ENCODE measurements around the gene MYCN. TPM values are rescaled to one million over a fixed set of nuclear protein-coding genes. Genes with fewer than 3 reads are reported as not detected.

MYCN gene
- total RNA-seq, 4 donors from 2014 or later: not detected

DNA sequence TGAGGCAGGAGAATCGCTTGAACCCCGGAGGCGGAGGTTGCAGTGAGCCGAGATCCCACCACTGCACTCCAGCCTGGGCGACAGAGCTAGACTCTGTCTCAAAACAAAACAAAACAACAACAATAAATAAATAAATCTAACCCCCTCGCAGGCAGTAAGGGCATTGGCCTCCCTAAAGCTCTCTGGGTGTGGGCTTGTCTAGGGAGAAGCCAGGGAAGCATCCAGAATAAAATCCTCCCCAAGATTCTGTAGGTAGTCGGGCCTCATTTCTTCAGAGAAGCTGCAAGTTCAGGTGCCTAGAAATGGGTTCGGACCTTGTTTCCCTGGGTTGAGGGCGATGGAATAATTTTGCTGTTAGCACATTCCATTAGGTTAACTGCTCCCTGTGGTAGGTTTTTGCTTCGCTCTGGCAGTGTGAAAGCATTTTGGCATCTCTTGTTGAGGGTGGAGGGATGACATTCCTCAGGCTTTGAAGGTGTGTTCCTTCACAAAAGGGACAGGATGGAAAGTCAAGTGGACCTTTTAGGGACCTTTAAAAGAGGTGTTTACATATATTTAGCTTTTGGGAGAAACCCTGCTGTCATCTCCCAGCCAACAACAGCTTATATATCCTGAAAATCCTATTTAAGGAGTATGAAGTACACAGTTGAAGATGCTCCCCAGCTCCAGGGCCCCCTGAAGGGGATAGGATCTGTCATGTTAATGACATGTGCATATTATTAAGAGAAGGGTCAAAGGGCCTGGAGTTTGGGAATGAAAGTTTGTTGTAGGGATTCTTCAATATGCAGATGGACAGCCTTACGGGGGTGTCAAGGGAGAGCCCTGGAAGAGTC, 17.7 kb downstream of the MYCN start:
- TF ChIP-seq, protein P1, sequence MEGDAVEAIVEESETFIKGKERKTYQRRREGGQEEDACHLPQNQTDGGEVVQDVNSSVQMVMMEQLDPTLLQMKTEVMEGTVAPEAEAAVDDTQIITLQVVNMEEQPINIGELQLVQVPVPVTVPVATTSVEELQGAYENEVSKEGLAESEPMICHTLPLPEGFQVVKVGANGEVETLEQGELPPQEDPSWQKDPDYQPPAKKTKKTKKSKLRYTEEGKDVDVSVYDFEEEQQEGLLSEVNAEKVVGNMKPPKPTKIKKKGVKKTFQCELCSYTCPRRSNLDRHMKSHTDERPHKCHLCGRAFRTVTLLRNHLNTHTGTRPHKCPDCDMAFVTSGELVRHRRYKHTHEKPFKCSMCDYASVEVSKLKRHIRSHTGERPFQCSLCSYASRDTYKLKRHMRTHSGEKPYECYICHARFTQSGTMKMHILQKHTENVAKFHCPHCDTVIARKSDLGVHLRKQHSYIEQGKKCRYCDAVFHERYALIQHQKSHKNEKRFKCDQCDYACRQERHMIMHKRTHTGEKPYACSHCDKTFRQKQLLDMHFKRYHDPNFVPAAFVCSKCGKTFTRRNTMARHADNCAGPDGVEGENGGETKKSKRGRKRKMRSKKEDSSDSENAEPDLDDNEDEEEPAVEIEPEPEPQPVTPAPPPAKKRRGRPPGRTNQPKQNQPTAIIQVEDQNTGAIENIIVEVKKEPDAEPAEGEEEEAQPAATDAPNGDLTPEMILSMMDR (IDR thresholded peaks at IDR 0.05; ENCODE audit: low read depth): no peak

DNA sequence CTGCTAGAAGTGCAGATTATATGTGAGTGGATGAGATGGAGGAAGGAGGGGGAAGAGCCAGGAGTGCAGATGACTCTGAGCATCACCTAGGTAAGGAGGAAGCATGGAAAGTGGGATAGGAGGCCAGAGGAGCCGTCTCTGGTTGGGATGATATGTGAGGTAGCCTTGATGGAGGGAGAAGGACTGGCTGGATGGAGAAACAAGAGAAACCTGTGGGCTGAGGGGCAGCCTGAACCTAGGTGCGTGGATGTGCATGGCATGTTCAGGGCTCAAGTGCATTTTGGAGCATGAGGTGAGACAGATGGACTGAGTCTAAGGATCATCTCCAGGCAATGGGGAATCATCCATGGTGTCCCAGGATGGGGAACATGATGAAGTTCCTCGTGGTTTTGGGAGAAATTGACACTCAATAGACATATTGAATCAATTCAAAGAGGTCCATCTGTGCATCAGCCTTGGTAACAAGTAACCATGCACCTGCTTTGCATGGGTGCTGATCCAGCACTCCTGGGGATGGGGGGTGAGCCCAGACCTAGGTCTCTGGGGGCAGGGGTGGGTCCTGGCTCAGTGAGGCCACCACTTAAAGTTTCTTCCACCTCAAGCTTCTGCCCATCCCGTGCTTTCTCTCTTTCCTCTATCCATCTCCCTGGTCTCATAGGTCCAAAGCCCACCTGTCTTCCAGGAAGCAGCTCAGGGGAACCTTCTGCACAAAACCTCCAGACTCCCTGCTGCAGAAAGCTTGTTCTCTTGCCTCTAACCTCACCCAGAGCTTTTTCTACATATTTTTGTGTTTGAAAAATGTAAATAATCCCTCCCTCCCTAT, 19.2 kb downstream of the MYCN start:
- TF ChIP-seq, protein P1 (IDR thresholded peaks at IDR 0.05; ENCODE audit: low read depth): no peak

DNA sequence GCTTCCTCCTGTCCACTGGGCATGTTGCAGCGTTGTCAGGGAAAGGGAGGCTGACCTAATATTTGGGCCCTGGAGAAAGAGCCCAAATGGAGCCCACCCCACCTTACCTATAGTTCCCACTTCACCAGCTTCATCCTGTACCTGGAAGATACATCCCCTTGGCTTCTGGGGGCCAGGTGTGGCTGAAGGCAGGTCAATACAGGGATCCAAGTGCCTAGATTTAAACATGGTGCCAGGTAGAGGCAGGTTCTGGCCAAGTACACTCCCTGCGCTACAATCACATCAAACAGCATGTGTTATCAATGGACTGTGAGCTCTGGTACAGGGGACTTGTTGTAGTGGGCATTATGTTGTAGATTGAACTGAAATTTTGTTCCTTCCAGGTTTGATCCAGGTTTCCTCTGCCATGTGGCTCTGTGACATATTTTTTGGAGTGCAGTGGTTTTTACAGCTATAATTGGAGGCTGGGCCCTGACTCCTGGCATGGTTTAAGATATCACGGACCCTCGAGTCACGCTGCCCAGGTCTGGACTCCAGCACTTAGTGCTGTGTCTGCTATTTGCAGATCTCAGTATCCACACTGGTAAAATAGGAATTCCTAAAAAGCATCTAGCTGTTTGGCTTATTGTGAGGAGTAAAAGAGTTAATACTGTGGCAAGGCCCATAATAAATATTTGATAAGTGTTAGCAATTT, 23.8 kb downstream of the MYCN start:
- TF ChIP-seq, protein P1 (IDR thresholded peaks at IDR 0.05; ENCODE audit: low read depth): no peak

DNA sequence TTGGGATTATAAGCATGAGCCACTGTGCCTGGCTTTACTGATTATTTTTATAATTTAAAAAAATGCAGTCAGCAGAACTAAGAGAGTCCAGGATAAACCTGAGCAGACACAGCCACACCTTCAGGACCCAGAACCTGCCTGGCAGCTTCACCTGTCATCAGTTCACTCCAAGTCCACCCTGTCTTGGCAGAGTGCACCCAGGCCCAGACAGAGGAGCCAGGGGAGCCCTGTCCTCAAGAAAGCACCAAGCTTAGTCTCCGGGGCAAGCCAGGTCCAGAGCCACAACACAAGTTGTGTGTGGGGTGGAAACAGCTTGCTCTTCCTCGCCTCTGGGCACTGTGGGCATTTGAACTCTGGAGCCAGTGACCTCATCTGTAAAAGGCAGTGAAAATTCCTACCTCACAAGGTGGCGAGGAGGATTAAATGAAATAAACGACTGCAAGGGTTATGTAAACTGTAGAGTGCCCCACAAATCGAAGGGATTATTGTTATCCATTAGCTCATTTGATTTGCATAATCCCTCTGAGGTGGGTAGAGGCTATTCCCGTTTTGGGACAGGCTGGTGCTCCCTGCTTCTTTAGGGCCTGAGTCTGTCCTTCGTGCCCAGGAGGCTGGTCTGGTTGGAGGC, 24.7 kb downstream of the MYCN start:
- TF ChIP-seq, protein P1 (IDR thresholded peaks at IDR 0.05; ENCODE audit: low read depth): no peak

DNA sequence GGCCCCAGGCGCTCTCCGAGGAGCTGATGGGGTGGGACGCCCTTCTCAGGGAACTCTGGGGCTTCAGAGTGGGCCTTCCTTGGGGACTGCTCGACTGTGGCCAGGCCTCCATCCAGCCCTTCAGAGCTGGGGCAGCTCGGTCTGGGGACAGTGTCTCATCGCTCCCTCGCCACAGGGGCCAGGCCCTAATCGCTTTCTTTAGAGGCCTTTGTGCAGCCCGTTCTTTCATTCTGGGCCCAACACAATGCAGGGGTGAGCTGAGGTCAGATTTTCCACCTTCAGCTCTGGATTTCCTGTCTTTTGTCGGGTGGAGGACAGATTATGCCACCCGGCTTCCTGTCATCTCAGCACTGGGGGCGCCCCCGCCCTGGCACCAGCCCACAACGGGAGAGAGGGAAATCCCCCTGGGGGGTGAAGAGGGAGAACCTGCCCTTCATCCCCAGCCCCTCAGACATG, 25.2 kb downstream of the MYCN start:
- TF ChIP-seq, protein P1 (IDR thresholded peaks at IDR 0.05; ENCODE audit: low read depth): no peak

DNA sequence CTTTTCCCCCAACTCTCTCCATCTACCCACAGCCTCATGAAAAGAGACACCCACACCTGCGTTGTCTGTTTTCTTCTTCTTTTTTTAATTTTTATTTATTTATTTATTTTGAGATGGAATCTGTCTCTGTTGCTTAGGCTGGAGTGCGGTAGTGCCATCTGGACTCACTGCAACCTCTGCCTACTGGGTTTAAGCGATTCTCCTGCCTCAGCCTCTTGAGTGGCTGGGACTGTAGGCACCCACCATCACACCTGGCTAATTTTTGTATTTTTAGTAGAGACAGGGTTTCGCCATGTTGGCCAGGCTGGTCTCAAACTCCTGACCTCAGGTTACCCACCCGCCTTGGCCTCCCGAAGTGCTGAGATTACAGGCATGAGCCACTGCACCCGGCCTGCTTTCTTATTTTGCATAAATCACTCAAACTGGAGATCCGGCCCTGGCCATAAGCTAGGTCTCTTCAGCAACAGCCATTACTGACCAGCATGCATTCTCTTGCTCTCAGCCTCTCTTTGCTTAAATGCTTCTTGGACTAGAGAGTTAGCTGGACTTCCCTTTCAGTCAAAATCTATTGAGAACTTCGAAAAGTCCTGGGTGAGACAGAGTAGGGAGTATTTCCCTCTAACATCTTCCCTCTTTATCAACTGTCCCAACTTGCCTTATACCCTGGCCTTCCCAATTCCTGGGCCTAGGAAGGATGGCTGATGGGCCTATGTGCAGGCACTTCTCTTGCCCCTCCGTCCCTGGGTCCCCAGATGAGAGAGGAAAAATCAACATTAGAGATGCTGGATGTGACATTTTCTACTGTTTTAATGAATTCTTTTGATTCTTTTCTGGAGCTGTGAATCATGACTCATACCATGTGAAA, 27.3 kb downstream of the MYCN start:
- TF ChIP-seq, protein P1 (IDR thresholded peaks at IDR 0.05; ENCODE audit: low read depth): no peak

Data from subcutaneous adipose tissue (tissue), 4 donors.